NK-92 (cell line): ENCODE results near the gene MYO16.
"Not testable (repeated sequence)": the region's sequence is repeated elsewhere in the genome, so short reads cannot be mapped to it uniquely, and the experiment has no call there.

Source experiments
- DNase-seq: peaks from one replicate; lab custom pipeline; 2025; ENCODE audit not compliant: unreplicated experiment; lab: John Stamatoyannopoulos, UW

MYO16 gene

DNA sequence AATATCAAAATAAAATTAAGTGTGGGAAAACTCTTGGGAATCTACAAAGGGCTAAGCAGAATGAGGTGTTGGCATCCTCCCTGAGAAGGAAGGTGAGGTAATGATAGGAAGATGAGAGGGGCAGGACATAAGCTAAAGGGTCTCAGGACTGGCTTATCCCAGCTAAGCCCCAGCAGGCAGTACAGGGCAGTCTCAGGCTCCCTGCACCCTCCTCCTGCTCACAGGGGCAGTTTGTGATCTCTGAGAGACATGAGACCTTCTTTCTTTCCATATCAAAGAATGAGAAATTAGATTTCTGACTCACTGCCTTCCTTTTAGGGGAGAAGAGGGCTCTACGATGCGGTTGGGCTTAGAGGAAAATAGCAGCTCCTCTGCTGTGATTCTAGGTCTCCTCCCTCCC lies 586.0 kb downstream of the MYO16 start:
- no peak for DNase-seq

DNA sequence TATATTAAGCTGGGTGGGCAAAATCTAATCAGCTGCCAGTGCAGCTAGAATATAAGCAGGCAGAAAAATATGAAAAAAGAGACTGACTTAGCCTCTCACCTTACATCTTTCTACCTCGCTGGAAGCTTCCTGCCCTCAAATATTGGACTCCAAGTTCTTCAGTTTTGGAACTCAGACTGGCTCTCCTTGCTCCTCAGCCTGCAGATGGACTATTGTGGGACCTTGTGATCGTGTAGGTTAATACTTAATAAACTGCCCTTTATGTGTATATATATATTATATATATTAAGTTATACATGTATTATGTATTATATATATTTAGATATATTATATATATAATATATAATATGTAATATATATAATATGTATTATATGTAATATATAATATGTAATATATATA lies 588.1 kb downstream of the MYO16 start:
- DNase-seq: not testable (repeated sequence)

DNA sequence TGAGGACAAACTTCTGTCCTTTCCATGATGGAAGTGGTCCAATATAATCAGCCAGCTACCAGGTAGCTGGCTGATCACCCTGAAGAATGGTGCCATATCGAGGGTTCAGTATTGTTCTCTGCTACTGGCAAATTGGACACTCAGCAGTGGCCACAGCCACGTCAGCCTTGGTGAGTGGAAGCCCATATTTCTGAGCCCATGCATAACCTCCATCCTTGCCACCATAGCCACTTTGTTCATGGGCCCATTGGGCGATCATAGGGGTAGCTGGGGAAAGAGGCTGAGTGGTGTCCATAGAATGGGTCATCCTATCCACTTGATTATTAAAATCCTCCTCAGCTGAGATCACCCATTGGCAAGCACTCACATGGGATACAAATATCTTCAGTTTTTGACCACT lies 591.2 kb downstream of the MYO16 start:
- no peak for DNase-seq

GRCh38 chr13:109224033-109224432 lies 594.6 kb downstream of the MYO16 start:
- DNase-seq: no peak

GRCh38 chr13:109226631-109227030 lies 597.2 kb downstream of the MYO16 start:
- no peak for DNase-seq

DNA sequence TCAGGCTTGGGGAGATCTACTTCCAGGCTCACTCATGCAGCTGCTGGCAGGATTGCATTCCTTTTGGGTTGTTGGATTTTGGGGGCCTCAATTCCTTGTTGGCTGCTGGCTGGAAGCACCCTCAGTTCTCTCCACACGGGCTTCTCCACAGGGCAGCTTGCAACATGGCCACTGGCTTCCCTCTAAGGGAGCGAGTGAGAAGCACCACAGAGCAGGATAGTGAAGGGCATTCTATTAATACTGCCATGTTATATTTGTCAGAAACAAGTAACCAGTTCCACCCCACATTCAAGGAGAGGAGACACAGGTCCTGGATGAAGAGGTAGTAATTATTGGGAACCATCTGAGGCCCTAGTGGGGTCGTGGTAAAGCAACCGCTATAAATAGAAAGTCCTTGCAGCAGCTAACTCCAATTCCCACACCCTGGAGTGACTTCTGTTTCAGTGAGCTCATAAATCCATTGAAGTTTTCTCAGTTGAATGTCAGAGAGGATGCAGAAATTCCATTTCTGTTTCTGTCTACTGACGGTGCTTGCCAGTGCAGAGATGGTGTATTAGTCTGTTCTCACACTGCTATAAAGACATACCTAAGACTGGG lies 598.0 kb downstream of the MYO16 start:
- no peak for DNase-seq

- DNase-seq: no peak
These were observed 598.8 kb downstream of the MYO16 start for GRCh38 chr13:109228211-109228610.

DNA sequence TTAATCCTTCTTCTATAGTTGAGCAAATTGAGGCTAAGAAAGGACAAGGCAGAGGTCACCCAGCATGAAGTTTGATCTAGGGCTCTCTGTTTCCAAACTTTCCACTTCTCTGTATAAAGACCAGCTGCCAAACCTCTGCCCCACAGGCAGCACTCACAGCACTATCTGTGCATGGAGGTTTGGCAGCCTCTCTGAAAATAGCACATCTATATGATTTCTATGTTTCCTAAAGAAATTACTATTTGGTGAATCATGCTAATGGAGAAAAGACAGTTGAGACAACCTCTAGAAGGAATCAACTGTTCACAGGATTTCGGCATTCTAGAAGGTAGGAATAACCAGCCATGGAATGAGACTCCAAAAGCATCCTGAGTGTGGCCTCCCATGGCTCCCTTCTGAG lies 602.5 kb downstream of the MYO16 start:
- no peak for DNase-seq

GRCh38 chr13:109233293-109233692 lies 603.9 kb downstream of the MYO16 start:
- DNase-seq: no peak

DNA sequence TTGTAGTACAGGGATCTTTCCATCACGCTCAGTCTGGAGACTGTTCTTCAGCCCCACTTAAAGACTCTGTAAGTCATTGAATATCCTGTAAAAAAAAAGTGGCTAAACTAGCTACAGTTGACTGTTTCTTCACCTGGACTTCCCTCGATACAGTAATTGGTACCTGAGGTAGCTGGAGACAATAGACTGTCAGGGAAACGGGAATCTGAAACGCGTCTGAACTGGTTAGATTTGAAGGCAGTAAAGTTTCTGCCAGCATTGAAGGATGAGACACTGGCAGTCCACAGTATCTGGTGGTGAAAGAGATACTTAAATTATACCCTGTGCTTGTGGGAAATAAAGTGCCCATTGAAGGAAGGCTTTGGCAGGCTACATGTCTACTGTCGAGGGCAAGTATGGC lies 606.5 kb downstream of the MYO16 start:
- no peak for DNase-seq

DNA sequence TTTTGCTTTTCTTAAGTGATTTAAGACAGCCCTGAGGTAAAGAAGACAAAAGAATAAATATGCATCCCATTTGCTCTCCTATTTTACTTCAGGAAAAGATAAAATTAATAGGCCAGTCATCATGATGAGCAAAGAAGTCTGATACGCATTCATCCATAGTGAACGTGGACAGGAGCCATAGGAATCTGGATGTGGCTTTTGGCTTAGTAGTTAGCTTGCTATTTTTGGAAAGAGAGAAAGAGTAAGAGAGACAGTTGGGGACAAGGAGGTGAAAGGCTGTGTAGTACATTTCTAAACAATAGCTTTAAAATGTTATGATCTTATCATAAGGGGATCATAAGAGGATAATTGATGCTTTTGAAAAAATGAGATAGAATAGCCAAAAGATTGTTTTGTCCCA lies 611.7 kb downstream of the MYO16 start:
- DNase-seq: no peak

DNA sequence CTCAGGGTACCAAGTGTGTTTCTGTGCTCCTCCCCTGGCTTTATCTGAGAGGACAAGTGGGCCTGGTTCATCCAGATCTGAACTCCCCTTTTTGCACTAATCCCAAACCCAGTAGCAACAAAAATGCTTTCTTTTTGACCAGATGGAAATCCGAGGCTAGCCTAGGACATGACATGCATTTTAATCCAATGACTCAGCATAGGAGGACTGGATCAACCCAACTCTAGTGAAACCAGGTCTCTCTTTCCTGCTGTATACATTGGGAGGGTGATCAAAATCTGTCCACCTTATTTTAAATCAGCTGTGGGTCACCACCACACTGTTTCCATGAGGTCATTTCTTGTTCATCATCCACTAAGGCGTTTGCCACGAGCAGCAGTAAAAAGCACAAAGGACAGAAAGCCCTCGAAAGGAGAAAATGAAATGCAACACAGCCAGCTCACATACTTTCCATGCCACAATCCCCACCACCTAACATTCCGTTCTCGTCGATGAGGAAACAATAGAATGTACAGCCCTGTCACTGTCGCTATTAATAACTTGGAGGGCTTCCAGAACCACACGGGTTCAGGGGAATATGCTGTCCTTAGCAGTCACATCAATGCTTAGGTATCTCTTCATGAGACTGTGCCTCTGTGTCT lies 614.0 kb downstream of the MYO16 start:
- DNase-seq: no peak

DNA sequence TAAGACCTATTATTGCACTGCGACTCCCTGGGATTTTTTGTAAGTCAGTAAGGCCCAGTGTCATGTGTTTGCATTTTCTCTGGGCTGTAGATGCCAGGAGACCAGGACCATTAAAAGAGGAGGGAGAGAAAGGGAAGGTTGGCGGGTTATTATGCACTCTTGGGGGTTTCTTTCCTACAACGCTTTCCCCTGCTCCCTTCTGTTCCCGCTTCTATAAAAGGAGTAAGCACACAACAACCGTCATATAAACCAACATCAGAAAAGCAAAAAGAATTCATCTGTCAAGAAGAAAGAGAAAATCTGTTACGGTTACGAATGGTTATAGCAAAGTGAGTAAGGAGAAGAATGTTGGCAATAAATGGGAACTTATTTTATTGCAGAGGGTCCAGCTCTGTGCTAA lies 615.2 kb downstream of the MYO16 start:
- DNase-seq: no peak

GRCh38 chr13:109246001-109246400 lies 616.6 kb downstream of the MYO16 start:
- DNase-seq: no peak

DNA sequence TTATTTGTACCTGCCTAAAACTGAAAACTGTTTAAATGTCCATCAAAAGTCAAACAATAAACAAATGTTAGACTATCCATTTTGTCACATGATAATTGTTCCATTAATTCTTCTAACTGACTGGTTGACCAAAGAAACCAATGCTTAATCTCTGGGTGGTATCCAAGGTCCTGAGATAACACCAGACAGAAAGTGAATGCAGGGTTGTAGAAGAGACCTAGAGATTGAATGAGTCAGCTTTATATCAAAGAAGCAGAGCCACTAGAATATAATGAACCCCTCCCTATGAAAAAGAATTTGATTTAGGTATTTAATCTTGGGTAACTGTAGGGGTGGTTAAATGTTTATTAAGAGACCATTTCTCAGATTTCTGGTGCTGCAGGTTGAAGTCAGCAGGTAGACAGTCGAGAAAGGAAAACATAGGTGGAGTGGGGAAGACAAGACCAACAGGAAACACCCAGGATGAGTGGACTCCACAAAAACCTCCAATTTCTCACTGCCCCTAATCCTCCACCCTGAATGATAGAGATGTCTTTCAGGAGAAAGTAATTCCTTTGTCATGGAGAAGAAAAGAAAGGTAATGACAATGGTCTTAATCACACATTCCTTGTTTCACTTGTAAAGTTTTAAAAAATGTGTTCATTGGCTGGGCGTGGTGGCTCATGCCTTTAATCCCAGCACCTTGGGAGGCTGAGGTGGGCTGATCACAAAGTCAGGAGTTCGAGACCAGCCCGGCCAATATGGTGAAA lies 620.5 kb downstream of the MYO16 start:
- no peak for DNase-seq

DNA sequence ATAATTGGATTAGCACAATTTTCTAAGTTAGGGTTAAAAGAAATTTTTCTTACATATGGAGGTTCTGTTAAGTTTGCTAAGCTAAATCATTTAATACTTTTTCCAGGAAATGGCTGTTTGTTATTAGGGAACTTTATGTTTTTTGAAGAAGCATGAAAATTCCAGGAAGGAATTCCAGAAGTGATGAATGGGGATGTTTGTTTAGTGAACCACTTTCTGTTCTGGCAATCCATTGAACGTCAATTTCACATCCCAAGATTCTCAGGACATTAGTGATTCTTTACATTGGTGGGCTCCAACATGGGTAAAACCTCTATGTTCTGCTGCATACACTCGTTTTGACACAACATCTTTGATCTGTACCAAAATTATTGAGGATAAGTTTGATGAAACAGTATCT lies 622.5 kb downstream of the MYO16 start:
- DNase-seq: no peak

- DNase-seq: no peak
These were observed 623.9 kb downstream of the MYO16 start for GRCh38 chr13:109253316-109253715.

DNA sequence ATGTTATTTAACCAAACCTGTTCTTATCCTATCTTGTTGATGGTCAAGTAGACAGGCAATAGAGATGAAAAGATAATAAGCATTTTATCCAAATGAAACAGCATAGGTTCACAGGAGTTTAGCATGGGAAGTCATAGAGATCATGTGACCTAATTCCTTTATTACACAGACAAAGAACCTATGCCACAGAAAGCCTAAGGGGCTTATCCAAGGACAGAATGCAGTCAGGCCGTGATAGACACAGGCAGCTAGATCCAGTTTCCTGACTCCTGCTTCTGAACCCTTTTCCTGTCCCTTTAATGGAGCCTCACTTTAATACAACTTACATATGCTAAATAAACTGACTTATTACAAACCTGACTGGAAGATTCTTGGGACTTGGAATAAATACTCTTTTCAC lies 624.9 kb downstream of the MYO16 start:
- DNase-seq: no peak

DNA sequence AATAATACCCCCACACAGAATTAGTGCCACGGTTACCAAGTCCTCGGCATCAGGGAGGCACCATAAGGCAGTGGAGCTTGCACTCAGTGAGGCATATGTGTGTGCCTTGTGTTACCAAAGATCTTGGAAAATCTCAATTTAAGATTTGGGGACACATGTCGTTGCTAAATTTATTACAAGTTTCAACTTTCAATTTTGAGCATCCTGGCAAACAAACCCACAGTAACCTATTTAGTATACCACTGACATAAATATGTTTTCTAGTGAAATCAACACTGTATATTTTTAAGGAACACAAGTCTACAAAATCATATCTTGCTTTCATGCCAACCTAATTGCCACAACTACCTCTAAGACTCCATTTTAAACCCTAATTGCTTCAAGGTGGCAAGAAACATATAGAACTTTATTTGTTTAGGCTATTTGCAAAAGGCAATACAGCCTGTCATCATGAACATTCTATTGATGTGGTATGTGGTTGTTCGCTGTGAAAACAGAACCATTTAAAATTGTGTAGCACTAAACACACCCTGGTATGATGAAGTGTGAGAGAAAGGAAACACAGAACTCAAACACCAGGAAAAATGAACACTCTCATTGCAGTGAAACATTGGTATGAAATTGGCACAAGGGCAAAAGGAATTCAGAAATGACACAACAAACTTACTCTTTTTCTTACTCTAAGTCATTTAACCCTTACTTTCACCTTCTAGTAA lies 625.9 kb downstream of the MYO16 start:
- DNase-seq: no peak

DNA sequence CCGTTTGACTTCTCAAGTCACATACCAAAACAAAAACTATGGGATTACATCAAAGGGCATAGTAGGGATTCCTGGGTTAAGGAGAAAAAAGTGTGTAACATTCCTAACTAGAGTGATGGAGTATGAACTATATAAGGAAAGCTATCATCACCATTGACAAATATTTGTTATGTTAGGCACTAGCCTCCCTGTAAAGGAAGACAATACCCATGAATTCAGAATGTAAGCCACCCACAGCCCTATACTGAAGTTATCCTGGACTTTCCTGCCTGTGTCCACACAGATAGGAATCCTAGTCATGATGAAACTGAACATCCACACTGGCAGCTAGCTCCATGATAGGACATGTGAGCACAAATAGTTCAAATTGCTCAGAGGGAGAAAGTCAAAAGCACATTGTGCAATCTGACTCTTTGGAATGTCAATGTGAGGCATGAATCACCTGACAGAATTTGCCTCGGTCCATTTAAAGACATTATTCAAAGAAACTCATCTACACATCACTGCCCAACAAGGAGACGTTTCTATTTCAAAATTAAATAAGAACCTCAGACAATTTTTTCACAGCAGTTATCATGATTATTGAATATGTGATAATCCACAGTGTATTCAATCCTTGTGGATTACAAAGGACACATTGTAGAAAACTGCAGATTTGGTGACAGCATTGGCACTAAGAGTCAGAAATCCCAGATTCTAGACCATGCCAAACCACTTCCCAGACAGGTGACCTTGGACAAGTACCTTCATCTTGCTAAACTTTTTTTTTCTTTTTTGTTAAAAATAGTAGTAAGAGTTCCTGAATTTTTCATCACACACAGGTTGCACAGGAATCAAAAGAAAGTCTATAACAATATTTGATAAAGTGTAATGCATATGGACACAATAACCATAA lies 627.7 kb downstream of the MYO16 start:
- DNase-seq: no peak
